ENCODE data around the gene CCDC13. TPM values are rescaled to one million over a fixed set of nuclear protein-coding genes. Genes with fewer than 3 reads are reported as not detected.

The CCDC13 gene
- polyA plus RNA-seq, 1 donor from 2014 or later: 6.5 TPM

GRCh38 chr3:42809202-42809601 is 36.1 kb upstream of the CCDC13 start, which contains the start of gene ACKR2:
TSS of gene ACKR2 (plus strand) at chr3:42809445. CDS start at chr3:42864503, 55,058 bp downstream.
- no peak for TF ChIP-seq EZH2 (IDR thresholded peaks at IDR 0.05; ENCODE audit: borderline replicate concordance, insufficient read depth, low read length, poor library complexity, severe bottlenecking)
- TF ChIP-seq EP300 (conservative IDR thresholded peaks at IDR 0.05; ENCODE audit: poor library complexity, severe bottlenecking): no peak
- TF ChIP-seq SMC3 (conservative IDR thresholded peaks at IDR 0.05; ENCODE audit: poor library complexity): no peak
- no peak for TF ChIP-seq CTCF (IDR thresholded peaks at IDR 0.05; ENCODE audit: poor library complexity, severe bottlenecking)
- no peak for TF ChIP-seq RAD21 (conservative IDR thresholded peaks at IDR 0.05)
- TF ChIP-seq TAF1 (IDR thresholded peaks at IDR 0.05; ENCODE audit: low read depth): no peak
- no peak for TF ChIP-seq MXI1 (conservative IDR thresholded peaks at IDR 0.05; ENCODE audit: poor library complexity, severe bottlenecking)
- TF ChIP-seq REST (IDR thresholded peaks at IDR 0.05; ENCODE audit: borderline replicate concordance): no peak
- no peak for TF ChIP-seq POLR2AphosphoS5 (IDR thresholded peaks at IDR 0.05)
- no peaks in the 10 kb centered on the region for H3F3A ChIP-seq (ENCODE audit: insufficient read depth, low read length, poor library complexity, severe bottlenecking)
- H3K4me3 ChIP-seq (ENCODE audit: low read length): no peak within 1 kb of the TSS
- H3K27ac ChIP-seq (ENCODE audit: low read length): no peak within 1 kb of the TSS
- H3K27me3 ChIP-seq (ENCODE audit: insufficient read depth, low read depth, low read length): no peaks in the 10 kb centered on the region
- H3K36me3 ChIP-seq (ENCODE audit: insufficient read depth, low read length): no peaks in the 10 kb centered on the region
- H3K9me3 ChIP-seq (ENCODE audit: low read length): no peaks in the 10 kb centered on the region
- no peaks in the 10 kb centered on the region for H3K9me2 ChIP-seq (ENCODE audit: insufficient read depth, low read length)
- no peak within 1 kb of the TSS for H2AFZ ChIP-seq (ENCODE audit: low read depth, low read length)
- H3K4me2 ChIP-seq (ENCODE audit: low read length): no peak within 1 kb of the TSS
- H4K20me1 ChIP-seq (ENCODE audit: insufficient read depth): no peaks in the 10 kb centered on the region
- H3K9ac ChIP-seq (ENCODE audit: low read length): no peak within 1 kb of the TSS
- no peaks in the 10 kb centered on the region for H3K79me2 ChIP-seq (replicated peaks; ENCODE audit: insufficient read depth, low read length)

- H3K36me3 ChIP-seq (ENCODE audit: insufficient read depth, low read length): no peaks in the 10 kb centered on the region
- H4K20me1 ChIP-seq (ENCODE audit: insufficient read depth): no peaks in the 10 kb centered on the region
- H3K4me3 ChIP-seq (ENCODE audit: low read length): no peak overlapping the region
- no peaks in the 10 kb centered on the region for H3K9me3 ChIP-seq (ENCODE audit: low read length)
- no peak overlapping the region for H3K27ac ChIP-seq (ENCODE audit: low read length)
- no peaks in the 10 kb centered on the region for H3K9me2 ChIP-seq (ENCODE audit: insufficient read depth, low read length)
- no peaks in the 10 kb centered on the region for H3K27me3 ChIP-seq (ENCODE audit: insufficient read depth, low read depth, low read length)
- H3F3A ChIP-seq (ENCODE audit: insufficient read depth, low read length, poor library complexity, severe bottlenecking): no peaks in the 10 kb centered on the region
- TF ChIP-seq TAF1 (IDR thresholded peaks at IDR 0.05; ENCODE audit: low read depth) (no peak), RAD21 (conservative IDR thresholded peaks at IDR 0.05) (no peak), SMC3 (conservative IDR thresholded peaks at IDR 0.05; ENCODE audit: poor library complexity) (no peak), REST (IDR thresholded peaks at IDR 0.05; ENCODE audit: borderline replicate concordance) (no peak), POLR2AphosphoS5 (IDR thresholded peaks at IDR 0.05) (no peak), MXI1 (conservative IDR thresholded peaks at IDR 0.05; ENCODE audit: poor library complexity, severe bottlenecking) (no peak), EP300 (conservative IDR thresholded peaks at IDR 0.05; ENCODE audit: poor library complexity, severe bottlenecking) (no peak), CTCF (IDR thresholded peaks at IDR 0.05; ENCODE audit: poor library complexity, severe bottlenecking) (no peak)
- H3K4me2 ChIP-seq (ENCODE audit: low read length): no peak overlapping the region
- H3K9ac ChIP-seq (ENCODE audit: low read length): no peak overlapping the region
- peaks cover 2% of the 10 kb centered on the region for H3K79me2 ChIP-seq (replicated peaks; ENCODE audit: insufficient read depth, low read length)
- H2AFZ ChIP-seq (ENCODE audit: low read depth, low read length): no peak overlapping the region
These were observed 34.9 kb upstream of the CCDC13 start for GRCh38 chr3:42807929-42808328.

All from neural cell (in vitro differentiated cells).